NCI-H1417 (cell line): ENCODE measurements around the gene ZNF627.
"Not testable (repeated sequence)": the region's sequence is repeated elsewhere in the genome, so short reads cannot be mapped to it uniquely, and the experiment has no call there.

Source experiments
- DNase-seq, 3 experiments: peaks; one replicate each; lab custom pipeline; 2025; lab: John Stamatoyannopoulos, UW

ZNF627 gene

GRCh38 chr19:11624069-11624463, 26.8 kb downstream of the ZNF627 start:
- no peak for DNase-seq

- DNase-seq: no peak
Measured at GRCh38 chr19:11626252-11626651, 29.0 kb downstream of the ZNF627 start.

GRCh38 chr19:11633223-11633622, 35.9 kb downstream of the ZNF627 start:
- no peak for DNase-seq

DNA sequence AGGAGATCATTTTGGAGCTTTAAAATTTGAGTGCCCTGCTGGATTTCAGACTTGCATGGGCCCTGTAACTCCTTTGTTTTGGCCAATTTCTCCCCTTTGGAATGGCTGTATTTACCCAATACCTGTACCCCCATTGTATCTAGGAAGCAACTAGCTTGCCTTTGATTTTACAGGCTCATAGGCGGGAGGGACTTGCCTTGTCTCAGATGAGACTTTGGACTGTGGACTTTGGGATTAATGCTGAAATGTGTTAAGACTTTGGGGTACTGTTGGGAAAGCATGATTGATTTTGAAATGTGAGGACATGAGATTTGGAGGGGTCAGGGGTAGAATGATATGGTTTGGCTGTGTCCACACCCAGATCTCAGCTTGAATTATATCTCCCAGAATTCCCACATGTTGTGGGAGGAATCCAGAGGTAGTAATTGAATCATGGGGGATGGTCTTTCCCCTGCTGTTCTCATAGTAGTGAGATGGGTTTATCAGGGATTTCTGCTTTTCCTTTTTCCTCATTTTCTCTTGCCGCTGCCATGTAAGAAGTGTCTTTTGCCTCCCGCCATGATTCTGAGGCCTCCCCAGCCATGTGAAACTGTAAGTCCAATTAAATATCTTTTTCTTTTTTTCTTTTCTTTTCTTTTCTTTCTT, 36.9 kb downstream of the ZNF627 start:
- not testable (repeated sequence) for DNase-seq

GRCh38 chr19:11639245-11639601, 41.9 kb downstream of the ZNF627 start:
- no peak for DNase-seq

DNA sequence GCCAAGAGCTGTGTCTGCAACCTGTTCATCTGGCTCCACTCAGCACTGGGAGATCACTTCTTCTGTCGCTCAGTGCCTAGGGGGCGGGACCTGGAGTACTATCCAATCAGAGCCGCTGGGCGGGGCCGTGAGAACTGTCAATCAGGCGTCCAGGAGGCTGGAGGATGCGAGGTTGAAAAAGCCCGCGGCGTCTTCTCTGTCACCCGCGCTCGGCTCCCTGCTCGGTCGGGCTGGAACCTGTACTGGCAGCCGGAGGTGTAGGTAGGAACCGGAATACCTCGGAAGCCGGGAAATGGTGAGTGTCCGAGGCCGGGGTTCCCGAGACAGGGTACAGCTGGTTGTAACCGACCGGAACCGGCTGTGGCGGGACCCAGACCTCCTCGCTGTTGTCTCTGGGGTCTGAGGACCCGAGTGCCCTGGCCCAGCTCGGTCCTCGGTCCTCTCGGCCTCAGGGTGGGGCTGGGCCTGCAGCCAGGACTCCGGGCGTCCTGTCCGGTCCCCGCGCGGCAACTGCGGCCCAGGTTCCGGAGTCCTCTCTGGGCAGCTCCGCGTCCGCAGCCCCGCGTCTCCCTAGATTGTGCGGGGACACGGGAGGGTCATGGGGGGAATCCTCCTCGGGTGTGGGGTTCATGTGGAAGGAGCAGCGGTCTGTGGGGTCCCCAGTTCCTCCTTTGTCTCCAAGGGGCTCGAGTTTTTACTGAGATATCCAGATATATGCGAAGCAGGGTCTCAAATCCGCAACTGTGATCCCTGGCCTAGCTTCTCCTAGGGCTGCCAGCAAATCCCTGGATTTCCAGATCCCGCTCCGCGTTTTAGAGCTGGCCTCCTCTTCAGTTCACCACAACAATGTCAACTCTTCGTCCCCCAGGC, 42.6 kb downstream of the ZNF627 start:
- DNase-seq: peak; percentile 95 to 99 (median 99)

GRCh38 chr19:11641244-11641643, 44.0 kb downstream of the ZNF627 start:
- DNase-seq: no peak

GRCh38 chr19:11642902-11643301, 45.6 kb downstream of the ZNF627 start:
- DNase-seq: no peak

DNA sequence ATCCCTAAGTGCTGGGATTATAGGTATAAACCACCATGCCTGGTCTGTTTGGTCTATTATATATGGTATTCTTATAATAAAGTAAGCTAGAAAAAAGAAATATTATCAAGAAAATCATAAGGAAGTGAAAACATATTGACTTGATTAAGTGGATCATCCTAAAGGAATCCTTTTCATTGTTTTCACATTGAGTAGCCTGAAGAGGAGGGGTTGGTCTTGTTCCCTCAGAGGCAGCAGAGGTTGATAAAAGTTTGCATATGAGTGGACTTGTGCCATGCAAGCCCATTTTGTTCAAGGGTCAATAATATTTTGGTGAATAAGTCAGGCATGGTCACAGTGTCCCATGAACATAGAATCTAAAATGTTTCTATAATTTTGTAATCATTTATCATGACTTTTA, 52.7 kb downstream of the ZNF627 start:
- DNase-seq: no peak

- no peak for DNase-seq
Measured at GRCh38 chr19:11651062-11651461, 53.8 kb downstream of the ZNF627 start.

DNA sequence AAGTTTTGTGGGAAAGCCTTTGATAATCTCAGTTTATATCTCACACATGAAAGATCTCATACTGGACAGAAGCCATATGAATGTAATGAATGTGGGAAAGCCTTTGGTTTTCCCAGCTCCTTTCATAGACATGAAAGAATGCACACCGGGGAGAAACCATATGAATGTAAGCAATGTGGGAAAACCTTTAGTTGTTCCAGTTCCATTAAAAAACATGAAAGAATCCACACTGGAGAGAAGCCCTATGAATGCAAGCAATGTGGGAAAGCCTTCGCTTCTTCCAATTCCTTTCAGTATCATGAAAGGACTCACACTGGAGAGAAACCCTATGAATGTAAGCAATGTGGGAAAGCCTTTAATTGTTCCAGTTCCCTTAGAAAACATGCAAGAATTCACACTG, 54.8 kb downstream of the ZNF627 start:
- no peak for DNase-seq

- DNase-seq: no peak
Measured at GRCh38 chr19:11652492-11652891, 55.2 kb downstream of the ZNF627 start.

DNA sequence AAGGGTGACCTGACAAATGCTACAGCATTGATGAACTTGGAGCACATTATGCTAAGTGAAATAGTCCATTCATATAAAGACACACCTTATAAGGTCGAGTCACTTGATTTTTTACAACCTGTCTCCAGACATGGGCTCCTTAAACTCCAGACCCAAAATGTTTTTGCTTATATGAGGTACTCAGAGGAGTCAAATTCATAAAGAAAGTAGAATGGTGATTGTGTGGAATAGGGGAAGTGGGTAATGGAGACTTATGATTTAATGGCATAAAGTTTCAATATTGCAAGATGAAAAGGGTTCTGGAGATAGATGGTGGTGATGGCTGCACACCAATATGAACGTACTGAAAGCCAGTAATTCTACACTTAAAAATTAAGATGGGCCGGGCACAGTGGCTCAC, 59.3 kb downstream of the ZNF627 start:
- no peak for DNase-seq

DNA sequence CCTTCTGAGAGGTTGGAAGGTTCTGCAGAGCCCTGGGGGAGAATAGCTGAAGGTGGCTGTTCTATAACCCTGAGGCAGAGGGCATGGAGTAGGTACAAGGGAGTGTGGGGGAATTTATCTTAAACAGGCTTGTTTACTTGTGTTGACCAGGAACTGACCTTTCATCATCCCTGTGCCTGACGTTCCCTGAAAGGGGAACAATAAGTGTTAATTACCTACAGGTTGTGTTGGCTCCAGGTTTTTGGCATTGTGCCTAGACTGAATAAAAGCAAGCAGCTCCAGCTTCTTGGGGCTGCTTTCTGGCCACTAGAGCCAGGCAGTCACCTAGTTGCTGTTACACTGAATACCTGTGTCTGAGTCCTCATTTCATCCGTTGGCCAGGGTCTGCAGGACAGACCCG, 60.0 kb downstream of the ZNF627 start:
- DNase-seq: peak in 2 of 3 experiments; percentile 73 to 96

DNA sequence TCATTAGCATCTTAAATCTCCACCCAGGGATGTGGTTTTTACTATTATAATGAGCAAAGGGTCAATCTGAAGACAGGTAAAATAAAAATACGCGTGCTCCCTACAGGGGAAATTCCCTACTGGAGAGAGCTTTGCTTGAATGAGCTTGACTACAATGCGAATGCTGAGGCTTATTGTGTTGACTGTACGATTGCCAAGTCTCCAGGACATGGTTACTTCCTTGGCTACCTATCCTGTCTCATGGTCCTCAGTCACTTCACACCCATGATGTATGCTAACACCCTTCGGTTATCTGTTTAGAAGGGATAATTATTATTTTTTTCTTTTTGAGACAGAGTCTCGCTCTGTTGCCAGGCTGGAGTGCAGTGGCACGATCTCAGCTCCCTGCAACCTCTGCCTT, 61.7 kb downstream of the ZNF627 start:
- DNase-seq: no peak

- DNase-seq: peak in 1 of 3 experiments; percentile 35
Measured at GRCh38 chr19:11659612-11660011, 62.3 kb downstream of the ZNF627 start.

DNA sequence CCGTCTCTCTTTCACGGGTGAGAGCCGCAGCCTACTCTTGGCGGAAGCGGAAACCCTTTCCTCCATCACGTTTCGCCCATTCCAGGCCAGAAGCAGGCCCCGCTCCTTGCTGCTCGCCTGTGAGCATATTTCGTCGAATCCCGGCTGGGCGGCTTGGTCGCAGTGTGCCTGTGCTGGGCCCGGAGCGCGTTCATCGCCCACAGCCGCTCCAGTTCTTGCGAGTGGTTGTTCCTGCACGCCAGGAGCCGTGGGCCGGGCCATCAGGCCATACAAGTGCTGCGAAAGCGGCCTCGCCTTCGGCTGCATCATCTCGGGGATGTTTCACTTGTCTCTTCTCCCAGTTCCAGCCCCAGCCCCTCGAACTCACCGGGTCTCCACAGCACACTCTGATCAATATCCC, 65.0 kb downstream of the ZNF627 start:
- DNase-seq: no peak

DNA sequence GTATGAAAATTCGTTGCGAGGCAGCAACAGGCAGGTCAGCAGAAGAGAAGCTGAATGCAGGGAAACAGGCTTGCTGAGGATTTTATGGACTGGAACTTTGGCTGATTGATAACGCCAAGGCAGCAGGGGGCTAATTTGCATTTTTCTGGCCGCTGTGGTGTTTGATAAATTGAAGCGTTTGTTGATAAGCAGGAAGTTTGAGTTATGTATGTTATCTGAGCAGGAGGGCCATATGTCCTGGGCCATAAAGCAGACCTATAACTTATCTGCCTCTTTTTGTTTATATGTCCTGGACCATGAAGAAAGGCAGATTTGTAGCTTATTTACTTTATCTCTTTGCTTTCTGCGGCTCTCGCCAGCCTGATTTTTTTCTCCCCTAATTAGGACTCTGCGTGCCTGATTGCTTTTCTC, 65.9 kb downstream of the ZNF627 start:
- DNase-seq: no peak
